ENCODE results near the gene KRTAP4-16.
"Not testable (repeated sequence)": the region's sequence is repeated elsewhere in the genome, so short reads cannot be mapped to it uniquely, and the experiment has no call there.

KRTAP4-16 gene

GRCh38 chr17:41126412-41126811 lies 24.4 kb upstream of the KRTAP4-16 start:
- no peak overlapping the region for H3K9ac ChIP-seq (ENCODE audit: low read depth, low read length)
- H3K27me3 ChIP-seq (ENCODE audit: insufficient read depth, low read length, poor library complexity): peaks cover 4% of the 10 kb centered on the region
- H3K4me2 ChIP-seq (ENCODE audit: insufficient read depth, low read length): no peak overlapping the region
- H4K20me1 ChIP-seq (ENCODE audit: insufficient read depth, low read length): no peaks in the 10 kb centered on the region
- no peaks in the 10 kb centered on the region for H3K9me3 ChIP-seq (ENCODE audit: insufficient read depth, low read length, severe bottlenecking)
- DNase-seq (no peak), ATAC-seq (ENCODE audit: insufficient read depth, low read depth) (no peak)
- TF ChIP-seq EZH2 (IDR thresholded peaks at IDR 0.05; ENCODE audit: borderline replicate concordance, low read depth, low read length, severe bottlenecking) (no peak), CTCF (IDR thresholded peaks at IDR 0.05; ENCODE audit: borderline replicate concordance, extremely low read depth, low read length, poor library complexity, severe bottlenecking) (no peak)
- no peak overlapping the region for H3K4me3 ChIP-seq (ENCODE audit: low read depth in 1 of 2, low read length in 2 of 2)
- no peaks in the 10 kb centered on the region for H3K4me1 ChIP-seq (ENCODE audit: insufficient read depth, low read length)
- no peaks in the 10 kb centered on the region for H3K79me2 ChIP-seq (ENCODE audit: insufficient read depth, low read length)
- no peak overlapping the region for H2AFZ ChIP-seq (ENCODE audit: low read depth, low read length)
- no peak overlapping the region for H3K27ac ChIP-seq (ENCODE audit: low read length)
- no peaks in the 10 kb centered on the region for H3K36me3 ChIP-seq (ENCODE audit: insufficient read depth, low read length)

- no peak overlapping the region for H3K4me2 ChIP-seq (ENCODE audit: insufficient read depth, low read length)
- no peaks in the 10 kb centered on the region for H3K79me2 ChIP-seq (ENCODE audit: insufficient read depth, low read length)
- no peak overlapping the region for H3K4me3 ChIP-seq (ENCODE audit: low read depth in 1 of 2, low read length in 2 of 2)
- H2AFZ ChIP-seq (ENCODE audit: low read depth, low read length): no peak overlapping the region
- H3K4me1 ChIP-seq (ENCODE audit: insufficient read depth, low read length): no peaks in the 10 kb centered on the region
- H4K20me1 ChIP-seq (ENCODE audit: insufficient read depth, low read length): no peaks in the 10 kb centered on the region
- ATAC-seq (ENCODE audit: insufficient read depth, low read depth) (no peak), DNase-seq (no peak)
- H3K36me3 ChIP-seq (ENCODE audit: insufficient read depth, low read length): no peaks in the 10 kb centered on the region
- peaks cover 2% of the 10 kb centered on the region for H3K27me3 ChIP-seq (ENCODE audit: insufficient read depth, low read length, poor library complexity)
- no peaks in the 10 kb centered on the region for H3K9me3 ChIP-seq (ENCODE audit: insufficient read depth, low read length, severe bottlenecking)
- no peak overlapping the region for H3K9ac ChIP-seq (ENCODE audit: low read depth, low read length)
- TF ChIP-seq CTCF (IDR thresholded peaks at IDR 0.05; ENCODE audit: borderline replicate concordance, extremely low read depth, low read length, poor library complexity, severe bottlenecking): no peak
- TF ChIP-seq EZH2 (IDR thresholded peaks at IDR 0.05; ENCODE audit: borderline replicate concordance, low read depth, low read length, severe bottlenecking): no peak
- no peak overlapping the region for H3K27ac ChIP-seq (ENCODE audit: low read length)
These were observed 23.1 kb upstream of the KRTAP4-16 start for GRCh38 chr17:41125064-41125463.

- H3K27ac ChIP-seq (ENCODE audit: low read length); H3K9ac ChIP-seq (ENCODE audit: low read depth, low read length); H4K20me1 ChIP-seq (ENCODE audit: insufficient read depth, low read length); H3K9me3 ChIP-seq (ENCODE audit: insufficient read depth, low read length, severe bottlenecking); H3K4me3 ChIP-seq (ENCODE audit: low read depth in 1 of 2, low read length in 2 of 2); H3K79me2 ChIP-seq (ENCODE audit: insufficient read depth, low read length); H3K4me2 ChIP-seq (ENCODE audit: insufficient read depth, low read length); H3K4me1 ChIP-seq (ENCODE audit: insufficient read depth, low read length); DNase-seq; ATAC-seq (ENCODE audit: insufficient read depth, low read depth); H3K36me3 ChIP-seq (ENCODE audit: insufficient read depth, low read length); H3K27me3 ChIP-seq (ENCODE audit: insufficient read depth, low read length, poor library complexity); H2AFZ ChIP-seq (ENCODE audit: low read depth, low read length): not testable (repeated sequence)
These were observed 22.0 kb upstream of the KRTAP4-16 start, which contains the start of gene KRTAP4-12 for GRCh38 chr17:41123991-41124371. TSS of gene KRTAP4-12 (minus strand) at chr17:41124182. CDS start at chr17:41124122, 60 bp downstream.

- H3K79me2 ChIP-seq (ENCODE audit: insufficient read depth, low read length); H3K36me3 ChIP-seq (ENCODE audit: insufficient read depth, low read length); H3K9ac ChIP-seq (ENCODE audit: low read depth, low read length); H3K4me1 ChIP-seq (ENCODE audit: insufficient read depth, low read length); H3K4me2 ChIP-seq (ENCODE audit: insufficient read depth, low read length); DNase-seq; H3K27me3 ChIP-seq (ENCODE audit: insufficient read depth, low read length, poor library complexity); H3K9me3 ChIP-seq (ENCODE audit: insufficient read depth, low read length, severe bottlenecking); H3K4me3 ChIP-seq (ENCODE audit: low read depth in 1 of 2, low read length in 2 of 2); ATAC-seq (ENCODE audit: insufficient read depth, low read depth); H3K27ac ChIP-seq (ENCODE audit: low read length); H2AFZ ChIP-seq (ENCODE audit: low read depth, low read length); H4K20me1 ChIP-seq (ENCODE audit: insufficient read depth, low read length): not testable (repeated sequence)
These were observed 21.4 kb upstream of the KRTAP4-16 start for GRCh38 chr17:41123292-41123990.
